ENCODE measurements around the gene NAT8L.
A peak's percentile ranks its signal among the peaks of the same experiment; 100 is the strongest.

The NAT8L gene

DNA sequence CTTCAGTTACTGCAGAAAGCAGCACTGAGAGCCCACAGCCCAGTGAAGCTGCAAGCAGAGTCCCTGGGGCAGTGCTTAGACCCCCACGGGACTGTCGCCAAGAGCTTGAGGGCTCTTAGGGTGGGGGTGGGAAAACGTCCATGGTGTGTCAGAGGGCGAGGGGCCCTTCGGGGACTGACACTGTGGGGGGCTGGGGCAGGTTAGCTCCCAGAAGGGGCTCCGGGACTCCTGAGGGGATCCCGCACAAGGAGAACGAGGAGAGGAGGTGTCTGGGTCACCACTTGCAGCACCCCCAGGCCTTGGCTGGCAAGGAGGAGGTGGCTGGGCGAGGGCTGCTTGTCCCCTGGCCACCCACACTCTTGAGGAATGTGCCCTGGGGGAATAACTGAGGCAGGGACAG, 20.8 kb downstream of the NAT8L start:
- TF ChIP-seq, protein P1, sequence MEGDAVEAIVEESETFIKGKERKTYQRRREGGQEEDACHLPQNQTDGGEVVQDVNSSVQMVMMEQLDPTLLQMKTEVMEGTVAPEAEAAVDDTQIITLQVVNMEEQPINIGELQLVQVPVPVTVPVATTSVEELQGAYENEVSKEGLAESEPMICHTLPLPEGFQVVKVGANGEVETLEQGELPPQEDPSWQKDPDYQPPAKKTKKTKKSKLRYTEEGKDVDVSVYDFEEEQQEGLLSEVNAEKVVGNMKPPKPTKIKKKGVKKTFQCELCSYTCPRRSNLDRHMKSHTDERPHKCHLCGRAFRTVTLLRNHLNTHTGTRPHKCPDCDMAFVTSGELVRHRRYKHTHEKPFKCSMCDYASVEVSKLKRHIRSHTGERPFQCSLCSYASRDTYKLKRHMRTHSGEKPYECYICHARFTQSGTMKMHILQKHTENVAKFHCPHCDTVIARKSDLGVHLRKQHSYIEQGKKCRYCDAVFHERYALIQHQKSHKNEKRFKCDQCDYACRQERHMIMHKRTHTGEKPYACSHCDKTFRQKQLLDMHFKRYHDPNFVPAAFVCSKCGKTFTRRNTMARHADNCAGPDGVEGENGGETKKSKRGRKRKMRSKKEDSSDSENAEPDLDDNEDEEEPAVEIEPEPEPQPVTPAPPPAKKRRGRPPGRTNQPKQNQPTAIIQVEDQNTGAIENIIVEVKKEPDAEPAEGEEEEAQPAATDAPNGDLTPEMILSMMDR (IDR thresholded peaks at IDR 0.05; ENCODE audit: poor library complexity, severe bottlenecking) = no peak
- Histone ChIP-seq H3K9me3 (ENCODE audit: severe bottlenecking) (no peaks in the 10 kb centered on the region), H3K36me3 (ENCODE audit: low read depth) (no peaks in the 10 kb centered on the region), H3K27ac (ENCODE audit: poor library complexity, severe bottlenecking) (no peak overlapping the region), H3K4me1 (ENCODE audit: insufficient read depth, poor library complexity, severe bottlenecking) (no peaks in the 10 kb centered on the region), H3K27me3 (ENCODE audit: insufficient read depth, poor library complexity, severe bottlenecking) (no peaks in the 10 kb centered on the region), H3K4me3 (ENCODE audit: severe bottlenecking) (no peak overlapping the region)
- no peak for ATAC-seq (ENCODE audit: low read depth)
- peak; percentile 31 for DNase-seq (ENCODE audit: low spot score)

DNA sequence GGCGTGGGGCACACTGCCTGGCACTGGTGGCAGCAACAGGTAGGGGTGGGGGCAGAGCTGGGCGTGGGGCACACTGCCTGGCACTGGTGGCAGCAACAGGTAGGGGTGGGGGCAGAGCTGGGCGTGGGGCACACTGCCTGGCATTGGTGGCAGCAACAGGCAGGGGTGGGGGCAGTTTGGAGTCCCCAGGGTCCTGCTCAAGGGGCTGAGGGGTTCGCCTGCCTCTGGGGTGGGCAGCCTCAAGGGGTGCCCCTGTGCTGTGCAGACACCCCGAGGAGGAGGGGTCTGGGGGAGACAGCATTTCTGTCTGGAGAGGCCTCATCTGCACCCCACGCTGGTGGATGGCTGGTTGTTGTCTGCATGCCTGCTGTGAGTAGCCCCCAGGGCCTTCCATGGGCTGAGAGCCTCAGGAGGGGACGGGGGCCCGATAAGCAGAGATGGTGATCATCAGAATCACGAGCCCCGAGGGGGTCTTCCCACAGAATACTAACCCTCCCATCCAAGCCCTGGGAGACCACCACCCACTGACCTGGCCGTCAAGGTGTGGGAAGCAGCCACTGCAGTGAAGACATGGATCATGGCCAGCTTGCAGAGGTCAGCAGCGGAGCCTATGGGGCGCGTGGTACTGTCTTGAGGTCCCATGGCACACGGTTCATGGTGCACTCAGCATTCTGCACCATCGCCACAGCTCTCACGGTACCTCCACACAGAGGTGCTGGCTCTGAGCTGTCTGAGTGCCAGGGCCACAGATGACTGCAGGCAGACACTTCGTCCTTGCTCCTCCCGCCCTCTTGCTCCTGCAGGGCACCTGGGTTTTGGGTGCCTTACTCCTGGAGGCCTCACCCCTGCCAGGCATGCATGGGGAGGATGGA, 21.5 kb downstream of the NAT8L start:
- Histone ChIP-seq H3K27me3 (ENCODE audit: insufficient read depth, poor library complexity, severe bottlenecking) (no peaks in the 10 kb centered on the region), H3K4me3 (ENCODE audit: severe bottlenecking) (no peak overlapping the region), H3K27ac (ENCODE audit: poor library complexity, severe bottlenecking) (no peak overlapping the region), H3K4me1 (ENCODE audit: insufficient read depth, poor library complexity, severe bottlenecking) (no peaks in the 10 kb centered on the region), H3K9me3 (ENCODE audit: severe bottlenecking) (no peaks in the 10 kb centered on the region), H3K36me3 (ENCODE audit: low read depth) (no peaks in the 10 kb centered on the region)
- TF ChIP-seq, protein P1 (IDR thresholded peaks at IDR 0.05; ENCODE audit: poor library complexity, severe bottlenecking) = no peak
- ATAC-seq (ENCODE audit: low read depth) (no peak), DNase-seq (ENCODE audit: low spot score) (peak; percentile 56)

DNA sequence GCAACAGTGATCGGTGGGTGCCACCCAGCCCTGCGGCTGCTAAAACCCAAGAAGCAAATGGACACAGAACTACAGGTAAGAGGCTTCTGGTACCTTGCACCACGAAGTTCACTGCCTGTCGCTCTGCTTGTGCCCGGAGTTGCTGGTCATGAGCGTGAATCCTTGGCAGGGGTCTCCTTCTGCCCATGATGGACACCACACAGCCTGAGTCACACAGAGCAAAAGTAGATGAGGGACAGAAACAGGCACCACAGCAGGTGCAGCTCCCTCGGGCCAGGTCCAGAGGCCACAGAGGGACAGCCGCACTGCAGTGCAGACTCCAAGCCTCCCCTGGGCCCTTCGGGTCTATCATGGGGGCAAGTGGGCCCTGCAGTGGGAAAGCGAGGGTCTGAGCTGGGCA, 22.4 kb downstream of the NAT8L start:
- DNase-seq (ENCODE audit: low spot score) = peak; percentile 36
- H3K36me3 ChIP-seq (ENCODE audit: low read depth) = no peaks in the 10 kb centered on the region
- H3K27ac ChIP-seq (ENCODE audit: poor library complexity, severe bottlenecking) = no peak overlapping the region
- no peaks in the 10 kb centered on the region for H3K4me1 ChIP-seq (ENCODE audit: insufficient read depth, poor library complexity, severe bottlenecking)
- no peaks in the 10 kb centered on the region for H3K27me3 ChIP-seq (ENCODE audit: insufficient read depth, poor library complexity, severe bottlenecking)
- no peak overlapping the region for H3K4me3 ChIP-seq (ENCODE audit: severe bottlenecking)
- H3K9me3 ChIP-seq (ENCODE audit: severe bottlenecking) = no peaks in the 10 kb centered on the region
- TF ChIP-seq, protein P1 (IDR thresholded peaks at IDR 0.05; ENCODE audit: poor library complexity, severe bottlenecking) = no peak
- no peak for ATAC-seq (ENCODE audit: low read depth)

DNA sequence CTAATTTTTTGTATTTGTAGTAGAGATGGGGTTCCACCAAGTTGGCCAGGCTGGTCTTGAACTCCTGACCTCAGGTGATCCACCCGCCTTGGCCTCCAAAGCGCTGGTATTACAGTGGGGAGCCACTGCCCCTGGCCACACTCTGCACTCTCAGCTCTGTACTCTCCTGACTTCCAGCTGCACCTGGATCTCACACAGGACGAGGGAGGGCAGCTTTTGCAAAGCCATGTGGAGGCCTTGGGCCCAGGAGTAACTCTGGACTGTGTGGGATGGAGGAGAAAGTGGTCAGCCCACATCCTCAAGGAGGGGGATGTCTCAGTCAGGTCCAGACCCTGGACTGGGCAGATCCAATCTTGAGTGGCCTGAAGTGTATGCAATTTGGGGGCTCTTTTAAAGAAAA, 23.0 kb downstream of the NAT8L start:
- Histone ChIP-seq H3K27me3 (ENCODE audit: insufficient read depth, poor library complexity, severe bottlenecking) (no peaks in the 10 kb centered on the region), H3K36me3 (ENCODE audit: low read depth) (no peaks in the 10 kb centered on the region), H3K27ac (ENCODE audit: poor library complexity, severe bottlenecking) (no peak overlapping the region), H3K4me3 (ENCODE audit: severe bottlenecking) (no peak overlapping the region), H3K4me1 (ENCODE audit: insufficient read depth, poor library complexity, severe bottlenecking) (no peaks in the 10 kb centered on the region), H3K9me3 (ENCODE audit: severe bottlenecking) (no peaks in the 10 kb centered on the region)
- ATAC-seq (ENCODE audit: low read depth) (no peak), DNase-seq (ENCODE audit: low spot score) (peak; percentile 31)
- TF ChIP-seq, protein P1 (IDR thresholded peaks at IDR 0.05; ENCODE audit: poor library complexity, severe bottlenecking) = no peak

DNA sequence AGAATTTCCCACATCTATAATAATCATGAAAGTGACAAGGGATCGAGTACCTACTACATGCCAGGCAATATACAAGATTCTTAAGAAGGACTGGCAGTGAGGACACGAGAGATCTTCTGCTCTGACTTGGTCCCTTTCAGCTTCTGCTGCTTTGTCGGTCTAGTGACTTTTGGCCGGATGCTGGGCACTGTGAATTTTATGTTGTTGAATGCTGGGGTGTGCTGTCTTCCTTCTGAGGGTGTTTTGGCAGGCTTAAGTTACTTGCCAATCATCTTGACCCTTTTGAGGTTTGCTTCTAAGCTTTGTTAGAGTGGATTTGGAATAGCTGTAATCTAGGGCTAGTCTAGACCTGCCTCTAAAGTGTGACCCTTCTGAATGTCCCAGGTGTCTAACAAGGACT, 23.5 kb downstream of the NAT8L start:
- DNase-seq (ENCODE audit: low spot score) (no peak), ATAC-seq (ENCODE audit: low read depth) (no peak)
- Histone ChIP-seq H3K36me3 (ENCODE audit: low read depth) (no peaks in the 10 kb centered on the region), H3K27me3 (ENCODE audit: insufficient read depth, poor library complexity, severe bottlenecking) (no peaks in the 10 kb centered on the region), H3K9me3 (ENCODE audit: severe bottlenecking) (no peaks in the 10 kb centered on the region), H3K4me1 (ENCODE audit: insufficient read depth, poor library complexity, severe bottlenecking) (no peaks in the 10 kb centered on the region), H3K4me3 (ENCODE audit: severe bottlenecking) (no peak overlapping the region), H3K27ac (ENCODE audit: poor library complexity, severe bottlenecking) (no peak overlapping the region)
- TF ChIP-seq, protein P1 (IDR thresholded peaks at IDR 0.05; ENCODE audit: poor library complexity, severe bottlenecking) = no peak
